ENCODE measurements around the gene COL19A1.

COL19A1 gene

DNA sequence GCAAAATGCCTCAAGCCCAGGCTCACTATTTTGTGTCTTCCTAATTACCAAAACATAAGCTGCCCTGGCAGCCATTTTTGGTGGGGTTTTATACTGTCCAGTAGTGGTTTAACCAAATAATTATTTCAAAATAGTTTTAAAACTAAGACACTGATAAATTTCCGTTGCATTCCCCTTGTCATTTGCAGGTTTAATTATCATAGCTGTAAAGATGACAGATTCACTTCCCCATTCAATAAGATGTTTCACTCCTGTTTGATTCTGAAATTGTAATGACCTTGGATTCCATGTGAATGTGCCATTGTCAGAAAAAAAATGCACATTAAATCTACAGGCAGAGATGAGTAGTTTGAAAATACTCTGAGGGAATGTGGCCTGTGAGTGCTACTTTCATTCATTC, 264.5 kb downstream of the COL19A1 start:
- H3K27ac ChIP-seq (ENCODE audit: poor library complexity, severe bottlenecking) = no peak overlapping the region

DNA sequence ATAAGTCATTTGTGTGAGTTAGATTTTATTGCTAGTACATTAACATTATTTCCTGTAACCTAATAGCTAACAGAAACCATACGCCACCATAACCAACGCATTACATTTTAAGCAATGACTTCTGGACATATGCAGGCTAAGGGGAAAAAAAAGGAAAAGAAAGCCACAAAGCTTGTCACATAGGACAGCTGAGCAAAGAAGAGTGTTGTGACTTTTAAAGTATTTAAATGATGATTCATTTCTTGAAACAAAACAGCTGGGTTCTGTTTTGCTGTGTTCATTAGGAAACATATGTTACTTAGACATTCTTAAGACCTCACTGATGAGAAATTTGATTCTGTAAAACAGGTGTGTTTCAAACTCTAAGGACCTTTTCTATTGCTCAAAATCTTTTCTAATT, 265.2 kb downstream of the COL19A1 start:
- DNase-seq (ENCODE audit: low spot score) = no peak
- H3K4me3 ChIP-seq (ENCODE audit: severe bottlenecking) = no peak overlapping the region
- no peaks in the 10 kb centered on the region for H3K4me1 ChIP-seq (ENCODE audit: insufficient read depth, poor library complexity, severe bottlenecking)
- H3K27ac ChIP-seq (ENCODE audit: poor library complexity, severe bottlenecking) = no peak overlapping the region
- H3K27me3 ChIP-seq (ENCODE audit: insufficient read depth, poor library complexity, severe bottlenecking) = no peaks in the 10 kb centered on the region
- ATAC-seq (ENCODE audit: low read depth) = no peak
- no peaks in the 10 kb centered on the region for H3K9me3 ChIP-seq (ENCODE audit: severe bottlenecking)
- no peaks in the 10 kb centered on the region for H3K36me3 ChIP-seq (ENCODE audit: low read depth)
- TF ChIP-seq, protein P1, sequence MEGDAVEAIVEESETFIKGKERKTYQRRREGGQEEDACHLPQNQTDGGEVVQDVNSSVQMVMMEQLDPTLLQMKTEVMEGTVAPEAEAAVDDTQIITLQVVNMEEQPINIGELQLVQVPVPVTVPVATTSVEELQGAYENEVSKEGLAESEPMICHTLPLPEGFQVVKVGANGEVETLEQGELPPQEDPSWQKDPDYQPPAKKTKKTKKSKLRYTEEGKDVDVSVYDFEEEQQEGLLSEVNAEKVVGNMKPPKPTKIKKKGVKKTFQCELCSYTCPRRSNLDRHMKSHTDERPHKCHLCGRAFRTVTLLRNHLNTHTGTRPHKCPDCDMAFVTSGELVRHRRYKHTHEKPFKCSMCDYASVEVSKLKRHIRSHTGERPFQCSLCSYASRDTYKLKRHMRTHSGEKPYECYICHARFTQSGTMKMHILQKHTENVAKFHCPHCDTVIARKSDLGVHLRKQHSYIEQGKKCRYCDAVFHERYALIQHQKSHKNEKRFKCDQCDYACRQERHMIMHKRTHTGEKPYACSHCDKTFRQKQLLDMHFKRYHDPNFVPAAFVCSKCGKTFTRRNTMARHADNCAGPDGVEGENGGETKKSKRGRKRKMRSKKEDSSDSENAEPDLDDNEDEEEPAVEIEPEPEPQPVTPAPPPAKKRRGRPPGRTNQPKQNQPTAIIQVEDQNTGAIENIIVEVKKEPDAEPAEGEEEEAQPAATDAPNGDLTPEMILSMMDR (IDR thresholded peaks at IDR 0.05; ENCODE audit: poor library complexity, severe bottlenecking) = no peak

More for the DNA sequence above, 264.5 kb downstream of the COL19A1 start:
- Histone ChIP-seq H3K4me3 (ENCODE audit: severe bottlenecking) (no peak overlapping the region), H3K36me3 (ENCODE audit: low read depth) (no peaks in the 10 kb centered on the region), H3K9me3 (ENCODE audit: severe bottlenecking) (no peaks in the 10 kb centered on the region), H3K4me1 (ENCODE audit: insufficient read depth, poor library complexity, severe bottlenecking) (no peaks in the 10 kb centered on the region), H3K27me3 (ENCODE audit: insufficient read depth, poor library complexity, severe bottlenecking) (no peaks in the 10 kb centered on the region)
- no peak for ATAC-seq (ENCODE audit: low read depth)
- no peak for DNase-seq (ENCODE audit: low spot score)
- TF ChIP-seq, protein P1 (IDR thresholded peaks at IDR 0.05; ENCODE audit: poor library complexity, severe bottlenecking) = no peak

DNA sequence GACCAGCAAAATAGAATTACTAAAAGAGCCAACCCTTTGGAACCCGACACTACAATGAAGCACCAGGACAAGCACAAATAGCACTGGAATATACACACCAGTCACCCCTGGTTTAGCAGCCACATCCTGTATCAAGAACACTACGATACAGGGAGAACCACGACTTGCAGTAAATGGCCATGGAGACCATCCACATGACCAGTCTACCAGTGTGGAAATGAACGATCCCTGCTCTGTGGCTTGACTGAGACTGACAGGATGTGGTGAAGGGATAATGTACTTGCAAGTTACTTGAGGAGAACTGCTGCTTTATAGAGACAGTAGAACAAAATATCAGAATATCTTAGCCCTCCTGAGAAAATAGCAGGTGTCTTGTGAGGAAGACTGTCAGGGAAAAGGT, 266.9 kb downstream of the COL19A1 start:
- TF ChIP-seq, protein P1 (IDR thresholded peaks at IDR 0.05; ENCODE audit: poor library complexity, severe bottlenecking) = no peak
- no peak for ATAC-seq (ENCODE audit: low read depth)
- no peak overlapping the region for H3K27ac ChIP-seq (ENCODE audit: poor library complexity, severe bottlenecking)
- H3K4me1 ChIP-seq (ENCODE audit: insufficient read depth, poor library complexity, severe bottlenecking) = no peaks in the 10 kb centered on the region
- H3K9me3 ChIP-seq (ENCODE audit: severe bottlenecking) = no peaks in the 10 kb centered on the region
- H3K36me3 ChIP-seq (ENCODE audit: low read depth) = no peaks in the 10 kb centered on the region
- no peak for DNase-seq (ENCODE audit: low spot score)
- H3K4me3 ChIP-seq (ENCODE audit: severe bottlenecking) = no peak overlapping the region
- peaks cover 3% of the 10 kb centered on the region for H3K27me3 ChIP-seq (ENCODE audit: insufficient read depth, poor library complexity, severe bottlenecking)

DNA sequence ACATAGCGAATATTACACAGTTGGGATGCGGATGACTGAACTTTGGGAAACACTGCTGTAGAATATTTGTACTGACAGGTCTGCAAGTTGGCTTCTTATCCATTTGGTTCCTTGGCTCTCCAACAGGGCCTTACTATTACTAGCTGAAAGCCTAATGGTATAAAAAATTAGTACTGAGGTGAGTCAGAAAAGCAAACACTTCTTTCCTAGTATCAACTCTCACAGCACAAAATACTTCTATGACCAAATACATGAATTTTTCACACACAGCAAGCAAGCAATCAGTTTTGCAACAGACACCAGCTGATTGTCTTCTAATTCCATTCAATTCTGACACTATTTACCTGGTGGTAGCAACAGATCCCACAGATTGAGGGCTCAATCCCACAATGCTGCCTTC, 268.2 kb downstream of the COL19A1 start:
- Histone ChIP-seq H3K27me3 (ENCODE audit: insufficient read depth, poor library complexity, severe bottlenecking) (peaks cover 3% of the 10 kb centered on the region), H3K4me3 (ENCODE audit: severe bottlenecking) (no peak overlapping the region), H3K36me3 (ENCODE audit: low read depth) (no peaks in the 10 kb centered on the region), H3K9me3 (ENCODE audit: severe bottlenecking) (no peaks in the 10 kb centered on the region), H3K4me1 (ENCODE audit: insufficient read depth, poor library complexity, severe bottlenecking) (no peaks in the 10 kb centered on the region), H3K27ac (ENCODE audit: poor library complexity, severe bottlenecking) (no peak overlapping the region)
- DNase-seq (ENCODE audit: low spot score) (no peak), ATAC-seq (ENCODE audit: low read depth) (no peak)
- TF ChIP-seq, protein P1 (IDR thresholded peaks at IDR 0.05; ENCODE audit: poor library complexity, severe bottlenecking) = no peak

DNA sequence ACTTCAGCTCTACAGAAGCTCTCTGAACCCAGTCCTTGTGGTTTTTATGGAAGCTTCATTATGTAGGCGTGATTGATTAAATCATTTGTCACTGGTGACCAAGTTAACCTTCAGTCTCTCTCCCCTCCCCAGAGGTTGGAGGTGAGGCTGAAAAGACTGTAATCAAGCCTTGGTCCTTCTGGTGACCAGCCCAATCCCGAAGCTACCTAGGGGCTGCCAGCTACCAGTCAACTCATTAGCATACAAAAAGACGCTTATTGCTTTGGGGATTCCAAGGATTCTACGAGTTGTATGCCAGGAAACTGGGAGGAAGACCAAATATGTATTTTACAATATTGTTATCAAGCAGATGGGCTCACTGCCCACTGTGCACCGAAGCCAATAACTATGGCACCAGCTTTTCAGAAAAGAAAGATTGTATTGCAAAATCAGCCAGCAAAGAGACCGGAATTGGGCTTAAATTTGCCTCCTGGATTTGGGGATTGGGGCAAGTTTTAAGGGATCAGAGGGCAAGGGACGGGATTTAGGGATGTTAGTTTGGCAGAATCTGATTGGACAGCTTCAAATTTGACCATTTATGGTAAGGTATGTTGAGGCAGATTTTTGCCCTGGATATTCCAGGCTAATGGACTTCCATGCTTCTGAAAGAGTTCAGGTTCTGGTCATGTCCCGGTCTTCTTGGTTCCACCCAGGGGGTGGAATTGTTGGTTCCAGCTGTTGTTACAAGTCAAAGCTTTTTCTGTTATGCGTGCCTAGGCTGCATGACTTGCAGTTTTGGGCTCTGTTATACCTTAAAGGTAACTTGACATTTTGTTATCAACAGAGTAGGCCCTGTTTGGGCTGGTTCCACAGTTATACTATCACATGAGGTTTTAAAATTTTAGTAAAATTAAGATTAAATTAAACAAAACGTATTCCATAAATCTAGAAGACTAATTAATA, 269.1 kb downstream of the COL19A1 start:
- no peak overlapping the region for H3K4me3 ChIP-seq (ENCODE audit: severe bottlenecking)
- ATAC-seq (ENCODE audit: low read depth) (no peak), DNase-seq (ENCODE audit: low spot score) (no peak)
- H3K27ac ChIP-seq (ENCODE audit: poor library complexity, severe bottlenecking) = no peak overlapping the region
- TF ChIP-seq, protein P1 (IDR thresholded peaks at IDR 0.05; ENCODE audit: poor library complexity, severe bottlenecking) = no peak
- H3K9me3 ChIP-seq (ENCODE audit: severe bottlenecking) = no peaks in the 10 kb centered on the region
- no peaks in the 10 kb centered on the region for H3K36me3 ChIP-seq (ENCODE audit: low read depth)
- no peaks in the 10 kb centered on the region for H3K4me1 ChIP-seq (ENCODE audit: insufficient read depth, poor library complexity, severe bottlenecking)
- peaks cover 3% of the 10 kb centered on the region for H3K27me3 ChIP-seq (ENCODE audit: insufficient read depth, poor library complexity, severe bottlenecking)

All from RWPE2 (cell line).